ENCODE measurements around the gene ZNF341.

Gene ZNF341

DNA sequence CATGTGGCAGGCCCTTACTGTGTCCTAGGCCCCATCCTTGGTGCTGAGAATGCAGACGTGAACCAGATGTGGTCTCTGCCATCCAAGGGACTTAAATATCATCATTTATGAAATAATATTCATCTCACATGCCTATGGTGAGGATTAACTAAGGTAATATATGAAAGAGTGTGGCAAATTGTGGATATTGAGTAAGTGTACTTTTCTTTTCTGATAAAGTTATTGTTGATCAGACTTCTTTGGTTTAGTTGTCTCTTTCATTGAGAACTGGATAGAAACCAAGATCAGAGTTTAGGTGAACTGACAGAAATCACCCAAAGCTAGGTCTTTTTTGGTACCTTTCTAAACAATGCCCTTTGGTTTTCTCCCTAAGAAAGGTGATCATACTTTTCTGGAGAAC lies 84.4 kb downstream of the ZNF341 start:
- Histone ChIP-seq H3K79me2 (ENCODE audit: insufficient read depth, low read depth) (peaks cover 100% of the 10 kb centered on the region), H3K27ac (no peak overlapping the region), H3K9ac (no peak overlapping the region), H3K27me3 (ENCODE audit: insufficient read depth, low read depth) (no peaks in the 10 kb centered on the region), H4K20me1 (ENCODE audit: insufficient read depth) (peaks cover 16% of the 10 kb centered on the region; the same call in 1 of the 2 replicates), H3K36me3 (ENCODE audit: insufficient read depth) (no peaks in the 10 kb centered on the region; the same call in 1 of the 2 replicates), H3K4me3 (IDR thresholded peaks at IDR 0.05; ENCODE audit: insufficient read depth, low read depth, low read length) (no peak overlapping the region), H2AFZ (ENCODE audit: low read depth) (no peak overlapping the region), H3K4me2 (0 out of 2 replicates have a peak overlapping the region, but pooled peaks have one; percentile 2), H3K4me1 (ENCODE audit: low read depth, poor library complexity, severe bottlenecking) (peaks cover 81% of the 10 kb centered on the region)
- no peak for TF ChIP-seq CTCF (conservative IDR thresholded peaks at IDR 0.05; ENCODE audit: low read depth, low read length)

- peak overlapping the region; percentile 52; the same call in 1 of the 2 replicates for H3K27ac ChIP-seq
- no peak overlapping the region for H3K4me3 ChIP-seq (IDR thresholded peaks at IDR 0.05; ENCODE audit: insufficient read depth, low read depth, low read length)
- H3K36me3 ChIP-seq (ENCODE audit: insufficient read depth) = no peaks in the 10 kb centered on the region; the same call in 1 of the 2 replicates
- H3K79me2 ChIP-seq (ENCODE audit: insufficient read depth, low read depth) = peaks cover 100% of the 10 kb centered on the region
- H3K4me1 ChIP-seq (ENCODE audit: low read depth, poor library complexity, severe bottlenecking) = peaks cover 94% of the 10 kb centered on the region
- H3K9ac ChIP-seq = no peak overlapping the region
- no peaks in the 10 kb centered on the region for H3K27me3 ChIP-seq (ENCODE audit: insufficient read depth, low read depth)
- TF ChIP-seq CTCF (conservative IDR thresholded peaks at IDR 0.05; ENCODE audit: low read depth, low read length) = no peak
- H3K4me2 ChIP-seq = peak overlapping the region; percentile 71; the same call in 1 of the 2 replicates
- H4K20me1 ChIP-seq (ENCODE audit: insufficient read depth) = peaks cover 16% of the 10 kb centered on the region; the same call in 1 of the 2 replicates
- no peak overlapping the region for H2AFZ ChIP-seq (ENCODE audit: low read depth)
Measured at GRCh38 chr20:33817411-33817810, 85.6 kb downstream of the ZNF341 start.

GRCh38 chr20:33819456-33819855 lies 87.7 kb downstream of the ZNF341 start:
- Histone ChIP-seq H3K9ac (no peak overlapping the region; the same call in 1 of the 2 replicates), H3K79me2 (ENCODE audit: insufficient read depth, low read depth) (peaks cover 100% of the 10 kb centered on the region), H2AFZ (ENCODE audit: low read depth) (no peak overlapping the region), H4K20me1 (ENCODE audit: insufficient read depth) (peaks cover 20% of the 10 kb centered on the region), H3K4me3 (IDR thresholded peaks at IDR 0.05; ENCODE audit: insufficient read depth, low read depth, low read length) (no peak overlapping the region), H3K27me3 (ENCODE audit: insufficient read depth, low read depth) (no peaks in the 10 kb centered on the region), H3K4me1 (ENCODE audit: low read depth, poor library complexity, severe bottlenecking) (peaks cover 98% of the 10 kb centered on the region), H3K4me2 (peak overlapping the region; percentile 71; the same call in 1 of the 2 replicates), H3K27ac (peak overlapping the region; percentile 52; the same call in 1 of the 2 replicates), H3K36me3 (ENCODE audit: insufficient read depth) (no peaks in the 10 kb centered on the region; the same call in 1 of the 2 replicates)
- TF ChIP-seq CTCF (conservative IDR thresholded peaks at IDR 0.05; ENCODE audit: low read depth, low read length) = no peak

DNA sequence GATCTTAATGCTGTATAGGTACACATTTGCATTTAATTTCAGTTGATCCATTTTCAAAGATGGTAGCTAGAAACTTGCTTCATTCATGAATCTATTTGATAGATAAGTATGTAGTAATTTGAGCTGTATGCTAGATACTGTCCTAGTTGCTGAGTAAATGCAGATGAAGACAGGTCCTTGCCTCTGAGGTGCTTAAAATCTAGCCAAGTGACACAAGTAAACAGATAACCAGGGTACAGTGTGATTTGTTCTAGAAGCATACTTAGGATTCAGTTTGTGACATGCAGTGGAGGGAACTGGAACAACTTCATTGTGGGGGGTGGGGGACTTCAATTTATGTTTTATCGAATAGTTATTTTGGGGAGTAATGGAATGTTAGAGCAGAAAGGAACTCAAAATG lies 88.6 kb downstream of the ZNF341 start:
- Histone ChIP-seq H3K9ac (peak overlapping the region; percentile 1; the same call in 1 of the 2 replicates), H3K4me1 (ENCODE audit: low read depth, poor library complexity, severe bottlenecking) (peaks cover 98% of the 10 kb centered on the region), H3K27me3 (ENCODE audit: insufficient read depth, low read depth) (no peaks in the 10 kb centered on the region), H2AFZ (ENCODE audit: low read depth) (no peak overlapping the region), H3K27ac (peak overlapping the region; percentile 52; the same call in 1 of the 2 replicates), H3K36me3 (ENCODE audit: insufficient read depth) (no peaks in the 10 kb centered on the region; the same call in 1 of the 2 replicates), H3K79me2 (ENCODE audit: insufficient read depth, low read depth) (peaks cover 100% of the 10 kb centered on the region), H4K20me1 (ENCODE audit: insufficient read depth) (peaks cover 20% of the 10 kb centered on the region), H3K4me3 (IDR thresholded peaks at IDR 0.05; ENCODE audit: insufficient read depth, low read depth, low read length) (no peak overlapping the region), H3K4me2 (peak overlapping the region; percentile 71)
- TF ChIP-seq CTCF (conservative IDR thresholded peaks at IDR 0.05; ENCODE audit: low read depth, low read length) = no peak
